MM.1S (cell line): Measurements from ENCODE around the gene INTS11.
A peak's percentile ranks its signal among the peaks of the same experiment; 100 is the strongest.

Source experiments
- DNase-seq: peaks from one replicate; pipeline ENCODE4 v3.0.0-alpha.2; 2015
- H2AFZ ChIP-seq: fragments of 300-600 bp; sonication (generic); 2 replicates; pipeline ENCODE4 v1.6.0; 2016; ENCODE audit warnings: antibody characterized with exemption, low read length
- H3F3A ChIP-seq: fragments of 300-600 bp; sonication (generic); 2 replicates; pipeline ENCODE4 v1.6.1; 2016; ENCODE audit warnings: mild to moderate bottlenecking, antibody characterized with exemption, low read length, moderate library complexity, mixed read lengths; ENCODE audit not compliant: insufficient read depth
- H3K27ac ChIP-seq: fragments of 300-600 bp; sonication (generic); 2 replicates; pipeline ENCODE4 v1.5.1; 2016; ENCODE audit warnings: mild to moderate bottlenecking, low read length
- H3K27me3 ChIP-seq: fragments of 300-600 bp; sonication (generic); replicated peaks from 2 replicates; pipeline ENCODE4 v1.6.0; 2016; ENCODE audit warnings: low read length; ENCODE audit not compliant: insufficient read depth
- H3K36me3 ChIP-seq: fragments of 300-600 bp; sonication (generic); replicated peaks from 2 replicates; pipeline ENCODE4 v1.6.1; 2016; ENCODE audit warnings: mild to moderate bottlenecking, low read length, mixed read lengths; ENCODE audit not compliant: insufficient read depth
- H3K4me1 ChIP-seq: fragments of 300-600 bp; sonication (generic); 2 replicates; pipeline ENCODE4 v1.6.1; 2016; ENCODE audit warnings: low read length, mixed read lengths
- H3K4me2 ChIP-seq: fragments of 300-600 bp; sonication (generic); 2 replicates; pipeline ENCODE4 v1.6.0; 2016; ENCODE audit warnings: low read depth, low read length
- H3K4me3 ChIP-seq: fragments of 300-600 bp; sonication (generic); 2 replicates; pipeline ENCODE4 v1.5.1; 2016; ENCODE audit warnings: low read length, mixed read lengths
- H3K79me2 ChIP-seq: fragments of 300-600 bp; sonication (generic); 2 replicates; pipeline ENCODE4 v1.6.1; 2016; ENCODE audit warnings: mixed run types, low read length, mixed read lengths
- H3K9ac ChIP-seq: fragments of 300-600 bp; sonication (generic); 2 replicates; pipeline ENCODE4 v1.6.1; 2016; ENCODE audit warnings: low read length, mixed read lengths
- H3K9me2 ChIP-seq: fragments of 300-600 bp; sonication (generic); replicated peaks from 2 replicates; pipeline ENCODE4 v1.6.1; 2016; ENCODE audit warnings: mild to moderate bottlenecking, low read length, mixed read lengths; ENCODE audit not compliant: insufficient read depth
- H3K9me3 ChIP-seq: fragments of 300-600 bp; sonication (generic); replicated peaks from 2 replicates; pipeline ENCODE4 v1.6.1; 2016; ENCODE audit warnings: mild to moderate bottlenecking, low read length, mixed read lengths; ENCODE audit not compliant: insufficient read depth
- H4K20me1 ChIP-seq: fragments of 300-600 bp; sonication (generic); 2 replicates; pipeline ENCODE4 v1.6.1; 2016; ENCODE audit warnings: mild to moderate bottlenecking, low read length, moderate library complexity, mixed read lengths; ENCODE audit not compliant: insufficient read depth
- EZH2 ChIP-seq: fragments of 300-600 bp; sonication (generic); optimal IDR thresholded peaks from 2 replicates; pipeline ENCODE3; 2017; ENCODE audit warnings: low read depth, mild to moderate bottlenecking, antibody characterized with exemption, low read length, mixed read lengths
- EZH2phosphoT487 ChIP-seq: fragments of 300-600 bp; sonication (generic); IDR thresholded peaks from 2 replicates; pipeline ENCODE4 v1.6.1; 2018; ENCODE audit warnings: antibody characterized with exemption, low read length
- TF ChIP-seq, protein P1 (sequence below): fragments of 300-600 bp; sonication (generic); IDR thresholded peaks from 2 replicates; pipeline ENCODE4 v1.5.1; 2016; ENCODE audit warnings: antibody characterized with exemption, low read length, mixed read lengths

The INTS11 gene

DNA sequence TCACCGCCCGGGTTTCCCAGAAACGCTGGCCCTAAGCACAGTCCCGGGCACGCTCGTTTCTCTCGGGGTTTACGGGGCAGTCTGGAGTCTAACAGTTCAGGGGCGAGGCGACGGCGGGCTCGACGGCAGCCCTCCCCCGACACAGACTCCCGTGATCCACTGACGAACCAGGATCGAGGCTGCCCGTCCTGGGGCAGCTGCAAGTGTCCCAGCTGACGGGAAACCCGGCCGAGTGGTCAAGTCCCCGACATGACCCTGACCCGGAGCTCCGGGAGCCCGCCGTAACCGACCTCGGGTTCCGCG lies 51.3 kb downstream of the INTS11 start:
- Histone ChIP-seq H3K4me1 (peaks cover 10% of the 10 kb centered on the region), H3K9ac (peak overlapping the region; percentile 85), H3K79me2 (peaks cover 47% of the 10 kb centered on the region)

DNA sequence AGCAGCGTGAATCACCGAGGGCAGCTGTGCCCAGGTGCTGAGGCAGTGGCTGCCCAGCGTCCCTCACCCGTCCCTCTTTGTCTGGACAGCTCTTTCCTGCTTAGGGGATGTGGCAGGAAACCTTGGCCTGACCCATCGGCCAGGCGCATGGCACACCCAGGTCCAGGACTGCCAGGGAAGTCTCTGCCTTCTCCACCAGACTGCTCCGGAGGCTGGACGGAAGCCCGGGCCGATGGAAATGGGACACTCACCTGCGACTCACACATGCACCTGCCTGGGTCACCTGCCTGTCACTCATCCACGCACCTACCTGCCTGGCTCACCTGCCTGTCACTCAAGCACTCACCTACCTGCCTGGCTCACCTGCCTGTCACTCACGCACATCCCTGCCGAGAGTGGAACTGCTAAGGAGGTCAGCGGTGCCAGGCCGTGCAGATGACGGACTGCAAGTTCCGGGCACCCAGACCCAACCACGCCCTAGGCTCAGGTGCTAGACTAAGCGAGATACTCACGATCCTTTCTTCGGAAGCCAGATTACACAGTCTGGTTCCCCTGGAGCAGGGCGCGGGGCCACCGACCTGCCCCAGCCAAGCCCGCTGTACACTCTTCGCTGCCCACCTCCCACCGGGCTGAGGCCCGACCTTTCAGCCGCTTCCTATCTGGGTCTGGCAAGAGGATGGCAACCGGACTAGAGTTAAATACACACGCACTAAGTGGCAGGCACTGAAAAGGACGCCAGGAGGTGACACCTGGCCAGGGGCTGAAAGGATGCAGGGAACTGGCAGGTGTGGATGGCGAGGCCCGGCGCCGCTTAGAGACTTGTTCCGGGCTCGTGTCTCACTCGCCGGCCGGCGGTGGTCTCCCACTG lies 51.9 kb downstream of the INTS11 start:
- DNase-seq: peak; percentile 46
- H3K9ac ChIP-seq: peak overlapping the region; percentile 85
- no peak for TF ChIP-seq EZH2
- no peaks in the 10 kb centered on the region for H3F3A ChIP-seq
- no peak overlapping the region for H2AFZ ChIP-seq
- peaks cover 53% of the 10 kb centered on the region for H3K79me2 ChIP-seq
- H3K27ac ChIP-seq: no peak overlapping the region
- H3K36me3 ChIP-seq: no peaks in the 10 kb centered on the region
- H3K4me2 ChIP-seq: peak overlapping the region; percentile 98
- H3K9me3 ChIP-seq: no peaks in the 10 kb centered on the region
- H3K27me3 ChIP-seq: no peaks in the 10 kb centered on the region
- H4K20me1 ChIP-seq: no peaks in the 10 kb centered on the region; the same call in 1 of the 2 replicates
- peak overlapping the region; percentile 97 for H3K4me3 ChIP-seq
- H3K9me2 ChIP-seq: no peaks in the 10 kb centered on the region
- peaks cover 10% of the 10 kb centered on the region for H3K4me1 ChIP-seq

More for the DNA sequence above, 51.3 kb downstream of the INTS11 start:
- no peaks in the 10 kb centered on the region; the same call in 1 of the 2 replicates for H4K20me1 ChIP-seq
- H3K36me3 ChIP-seq: no peaks in the 10 kb centered on the region
- no peaks in the 10 kb centered on the region; the same call in 1 of the 2 replicates for H3K27me3 ChIP-seq
- H3K9me2 ChIP-seq: no peaks in the 10 kb centered on the region
- H3F3A ChIP-seq: no peaks in the 10 kb centered on the region
- H3K4me3 ChIP-seq: peak overlapping the region; percentile 97
- H2AFZ ChIP-seq: no peak overlapping the region
- no peak for DNase-seq
- no peaks in the 10 kb centered on the region for H3K9me3 ChIP-seq
- no peak overlapping the region for H3K27ac ChIP-seq
- H3K4me2 ChIP-seq: peak overlapping the region; percentile 98
- TF ChIP-seq EZH2phosphoT487 (no peak), EZH2 (no peak)
- TF ChIP-seq, protein P1, sequence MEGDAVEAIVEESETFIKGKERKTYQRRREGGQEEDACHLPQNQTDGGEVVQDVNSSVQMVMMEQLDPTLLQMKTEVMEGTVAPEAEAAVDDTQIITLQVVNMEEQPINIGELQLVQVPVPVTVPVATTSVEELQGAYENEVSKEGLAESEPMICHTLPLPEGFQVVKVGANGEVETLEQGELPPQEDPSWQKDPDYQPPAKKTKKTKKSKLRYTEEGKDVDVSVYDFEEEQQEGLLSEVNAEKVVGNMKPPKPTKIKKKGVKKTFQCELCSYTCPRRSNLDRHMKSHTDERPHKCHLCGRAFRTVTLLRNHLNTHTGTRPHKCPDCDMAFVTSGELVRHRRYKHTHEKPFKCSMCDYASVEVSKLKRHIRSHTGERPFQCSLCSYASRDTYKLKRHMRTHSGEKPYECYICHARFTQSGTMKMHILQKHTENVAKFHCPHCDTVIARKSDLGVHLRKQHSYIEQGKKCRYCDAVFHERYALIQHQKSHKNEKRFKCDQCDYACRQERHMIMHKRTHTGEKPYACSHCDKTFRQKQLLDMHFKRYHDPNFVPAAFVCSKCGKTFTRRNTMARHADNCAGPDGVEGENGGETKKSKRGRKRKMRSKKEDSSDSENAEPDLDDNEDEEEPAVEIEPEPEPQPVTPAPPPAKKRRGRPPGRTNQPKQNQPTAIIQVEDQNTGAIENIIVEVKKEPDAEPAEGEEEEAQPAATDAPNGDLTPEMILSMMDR: no peak

DNA sequence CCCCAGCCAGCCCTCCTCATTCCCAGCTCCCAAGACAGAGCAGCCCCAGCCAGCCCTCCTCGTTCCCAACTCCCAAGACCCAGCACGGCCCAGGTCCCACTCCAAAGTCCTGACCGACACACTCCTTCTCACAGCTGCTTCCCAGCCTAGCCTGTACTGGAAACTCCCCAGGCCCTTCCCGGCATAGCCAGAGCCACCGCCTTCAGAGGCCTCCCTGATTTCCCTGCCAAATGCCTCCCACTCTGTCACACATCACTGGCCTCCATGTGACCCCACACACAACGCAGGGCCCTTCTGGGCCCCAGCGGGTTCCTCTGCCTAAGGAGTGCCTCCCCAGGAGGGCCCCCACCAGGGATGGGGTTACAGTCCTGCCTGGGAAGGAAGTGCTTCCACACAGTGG lies 53.6 kb downstream of the INTS11 start:
- Histone ChIP-seq H3K27ac (no peak overlapping the region), H2AFZ (no peak overlapping the region), H3K4me1 (peaks cover 10% of the 10 kb centered on the region), H3K4me2 (no peak overlapping the region), H3K9ac (no peak overlapping the region), H3K4me3 (no peak overlapping the region), H3F3A (no peaks in the 10 kb centered on the region), H4K20me1 (no peaks in the 10 kb centered on the region; the same call in 1 of the 2 replicates), H3K9me2 (no peaks in the 10 kb centered on the region), H3K36me3 (no peaks in the 10 kb centered on the region), H3K27me3 (no peaks in the 10 kb centered on the region), H3K9me3 (no peaks in the 10 kb centered on the region), H3K79me2 (peaks cover 62% of the 10 kb centered on the region)
- TF ChIP-seq, protein P1: no peak
- TF ChIP-seq EZH2 (no peak), EZH2phosphoT487 (no peak)
- no peak for DNase-seq

DNA sequence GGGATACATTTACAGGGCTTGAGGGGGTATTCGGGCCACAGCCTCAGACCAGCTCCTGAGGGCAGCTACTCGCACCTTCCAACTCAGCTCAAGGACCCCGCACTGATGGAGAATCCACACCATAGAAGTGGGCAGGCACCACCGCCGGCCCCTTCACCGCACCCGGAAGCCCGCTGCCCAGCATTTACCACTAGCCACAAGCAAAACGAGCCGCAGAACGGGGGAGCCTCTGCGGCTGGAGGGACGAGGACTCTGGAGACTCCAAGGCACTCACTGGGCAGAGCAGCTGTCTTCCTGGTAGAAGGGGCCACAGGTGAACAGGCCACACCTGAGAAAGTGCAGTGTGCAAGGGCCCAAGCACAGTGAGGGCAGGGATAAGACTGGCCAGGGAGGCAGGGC lies 56.2 kb downstream of the INTS11 start:
- H3K79me2 ChIP-seq: peaks cover 68% of the 10 kb centered on the region
- H3K9me3 ChIP-seq: no peaks in the 10 kb centered on the region
- H3K4me2 ChIP-seq: no peak overlapping the region
- H3K4me1 ChIP-seq: peaks cover 10% of the 10 kb centered on the region
- no peak overlapping the region for H3K9ac ChIP-seq
- H2AFZ ChIP-seq: no peak overlapping the region
- TF ChIP-seq EZH2phosphoT487 (no peak), EZH2 (no peak)
- TF ChIP-seq, protein P1: no peak
- H3F3A ChIP-seq: no peaks in the 10 kb centered on the region
- H3K36me3 ChIP-seq: peaks cover 4% of the 10 kb centered on the region; the same call in 1 of the 2 replicates
- H3K9me2 ChIP-seq: no peaks in the 10 kb centered on the region
- H3K27me3 ChIP-seq: no peaks in the 10 kb centered on the region
- no peak for DNase-seq
- no peak overlapping the region for H3K4me3 ChIP-seq
- no peak overlapping the region for H3K27ac ChIP-seq
- H4K20me1 ChIP-seq: no peaks in the 10 kb centered on the region; the same call in 1 of the 2 replicates
